ENCODE measurements around the gene CTNNA3. TPM values are rescaled to one million over a fixed set of nuclear protein-coding genes. Genes with fewer than 3 reads are reported as not detected.

Gene CTNNA3
- total and polyA plus RNA-seq, 2 donors (not counting 3 experiments of a cell fraction or from before 2014, with no cell fraction given), result not detected

DNA sequence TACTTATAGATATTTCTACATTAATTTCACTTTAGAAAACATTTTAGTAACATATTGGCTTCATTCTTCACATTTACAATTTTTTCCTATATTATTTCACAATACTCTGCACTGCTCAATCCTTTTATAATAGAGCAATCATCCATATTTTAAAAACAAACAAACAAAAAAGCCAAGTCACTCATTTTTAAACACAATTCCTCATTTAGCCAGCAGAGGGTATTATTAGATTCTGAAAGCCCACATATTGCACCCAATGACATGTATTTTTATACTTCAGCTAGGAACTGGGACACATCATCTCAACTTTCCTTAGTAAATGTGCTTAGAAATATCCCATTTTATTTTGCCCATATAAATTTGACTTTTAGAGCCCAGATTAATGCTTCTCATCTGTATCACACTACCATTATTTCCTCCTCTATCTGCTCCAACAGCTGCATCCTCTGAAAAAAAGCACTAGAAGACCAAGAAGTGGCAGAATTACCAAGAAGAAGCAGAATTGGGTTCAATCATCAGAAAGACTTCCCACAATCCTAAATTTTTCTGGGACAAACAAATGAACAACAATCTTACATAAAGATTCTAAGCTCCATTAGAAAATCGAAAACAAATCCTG is 29.5 kb downstream of the CTNNA3 start:
- Histone ChIP-seq H3K4me1 (ENCODE audit: control insufficient read depth, extremely low read depth, insufficient read depth, low read length) (peaks cover 17% of the 10 kb centered on the region), H2AFZ (ENCODE audit: low read depth, low read length) (no peak overlapping the region), H3K36me3 (ENCODE audit: control insufficient read depth in 2 of 2, extremely low read depth in 1 of 2, insufficient read depth in 2 of 2, low read length in 2 of 2) (no peaks in the 10 kb centered on the region), H4K20me1 (replicated peaks; ENCODE audit: control insufficient read depth, extremely low read depth, insufficient read depth, low read length) (no peaks in the 10 kb centered on the region), H3K9ac (replicated peaks; ENCODE audit: extremely low read depth, insufficient read depth, low read length) (no peak overlapping the region), H3K9me1 (replicated peaks; ENCODE audit: control insufficient read depth, extremely low read depth, insufficient read depth, low read length) (no peaks in the 10 kb centered on the region), H3K27ac (ENCODE audit: insufficient read depth, low read depth, low read length) (peak overlapping the region; percentile 30), H3K79me2 (ENCODE audit: control insufficient read depth, insufficient read depth, low read length) (no peaks in the 10 kb centered on the region), H3K9me3 (replicated peaks; ENCODE audit: control insufficient read depth, insufficient read depth, low read length) (no peaks in the 10 kb centered on the region), H3K4me2 (ENCODE audit: insufficient read depth, low read length) (no peak overlapping the region), H3K4me3 (replicated peaks in 1 of 3; ENCODE audit: insufficient read depth in 1 of 3, low read depth in 1 of 3, low read length in 3 of 3) (no peak overlapping the region), H3K27me3 (ENCODE audit: control insufficient read depth in 2 of 2, insufficient read depth in 2 of 2, low read length in 2 of 2) (no peaks in the 10 kb centered on the region)
- ChIA-PET POLR2A (no interaction called here), CTCF (interaction anchor here (0.5 to 9.4 kb wide), 13 partner anchors 10 to 122 kb away, joined by 3 to 197 read pairs (median 3); partner anchors contain the start of gene CTNNA3)
- TF ChIP-seq, protein P1, sequence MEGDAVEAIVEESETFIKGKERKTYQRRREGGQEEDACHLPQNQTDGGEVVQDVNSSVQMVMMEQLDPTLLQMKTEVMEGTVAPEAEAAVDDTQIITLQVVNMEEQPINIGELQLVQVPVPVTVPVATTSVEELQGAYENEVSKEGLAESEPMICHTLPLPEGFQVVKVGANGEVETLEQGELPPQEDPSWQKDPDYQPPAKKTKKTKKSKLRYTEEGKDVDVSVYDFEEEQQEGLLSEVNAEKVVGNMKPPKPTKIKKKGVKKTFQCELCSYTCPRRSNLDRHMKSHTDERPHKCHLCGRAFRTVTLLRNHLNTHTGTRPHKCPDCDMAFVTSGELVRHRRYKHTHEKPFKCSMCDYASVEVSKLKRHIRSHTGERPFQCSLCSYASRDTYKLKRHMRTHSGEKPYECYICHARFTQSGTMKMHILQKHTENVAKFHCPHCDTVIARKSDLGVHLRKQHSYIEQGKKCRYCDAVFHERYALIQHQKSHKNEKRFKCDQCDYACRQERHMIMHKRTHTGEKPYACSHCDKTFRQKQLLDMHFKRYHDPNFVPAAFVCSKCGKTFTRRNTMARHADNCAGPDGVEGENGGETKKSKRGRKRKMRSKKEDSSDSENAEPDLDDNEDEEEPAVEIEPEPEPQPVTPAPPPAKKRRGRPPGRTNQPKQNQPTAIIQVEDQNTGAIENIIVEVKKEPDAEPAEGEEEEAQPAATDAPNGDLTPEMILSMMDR (IDR thresholded peaks at IDR 0.05; ENCODE audit: extremely low read depth in 1 of 2, insufficient read depth in 1 of 2, low read depth in 1 of 2, low read length in 2 of 2), result peak; percentile 17 to 36
- TF ChIP-seq MYC (IDR thresholded peaks at IDR 0.05; ENCODE audit: low read depth, low read length), result no peak
- FAIRE-seq, result peak; percentile 77
- intact Hi-C loops (cut with micrococcal nuclease), result loop anchor here (1.0 to 5.0 kb wide), 4 partner anchors 30 to 114 kb away; partner anchors contain the start of gene CTNNA3
- dilution Hi-C loops (cut with MboI; ENCODE audit: extremely low pct_ligation_motif_present, low sequenced_read_pairs), result no loop called here
- DNase-seq (ENCODE audit: low read depth, low spot score), result peak; percentile 61
- no TSS peak for BruUV-seq (replicated peaks)

DNA sequence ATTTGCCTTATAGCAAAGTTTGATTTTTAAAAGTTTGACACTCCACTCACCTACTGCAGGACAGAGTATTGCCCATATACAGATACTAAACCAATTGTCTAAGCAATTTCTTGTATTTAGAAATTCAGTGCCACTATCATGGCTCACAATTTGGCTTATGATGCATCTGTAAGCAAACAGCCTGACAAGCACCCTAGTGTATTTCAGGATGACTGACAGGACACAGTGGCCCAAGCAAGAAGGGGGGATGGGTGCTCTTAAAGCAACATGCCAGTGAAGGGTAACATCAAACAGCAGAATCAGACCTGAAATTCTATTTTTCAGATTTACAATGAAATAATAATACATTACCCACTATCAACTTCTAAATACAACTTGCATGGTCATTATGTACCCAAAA is 30.5 kb downstream of the CTNNA3 start:
- FAIRE-seq (no peak), DNase-seq (ENCODE audit: low read depth, low spot score) (no peak)
- CTCF ChIA-PET, result interaction anchor here (1.3 to 9.4 kb wide), 3 partner anchors 31 to 112 kb away, joined by 3 to 197 read pairs (median 32); partner anchors contain the start of gene CTNNA3
- H3K27ac ChIP-seq (ENCODE audit: insufficient read depth, low read depth, low read length), result no peak overlapping the region
- H3K4me1 ChIP-seq (ENCODE audit: control insufficient read depth, extremely low read depth, insufficient read depth, low read length), result peaks cover 12% of the 10 kb centered on the region
- TF ChIP-seq, protein P1 (IDR thresholded peaks at IDR 0.05; ENCODE audit: extremely low read depth in 1 of 2, insufficient read depth in 1 of 2, low read depth in 1 of 2, low read length in 2 of 2), result no peak
- no peak for TF ChIP-seq POLR2AphosphoS5 (IDR thresholded peaks at IDR 0.05; ENCODE audit: insufficient read depth, low read depth, low read length)
- POLR2A ChIA-PET, result no interaction called here
- H3K36me3 ChIP-seq (ENCODE audit: control insufficient read depth in 2 of 2, extremely low read depth in 1 of 2, insufficient read depth in 2 of 2, low read length in 2 of 2), result no peaks in the 10 kb centered on the region
- no peaks in the 10 kb centered on the region for H3K9me1 ChIP-seq (replicated peaks; ENCODE audit: control insufficient read depth, extremely low read depth, insufficient read depth, low read length)
- H4K20me1 ChIP-seq (replicated peaks; ENCODE audit: control insufficient read depth, extremely low read depth, insufficient read depth, low read length), result no peaks in the 10 kb centered on the region
- BruUV-seq (replicated peaks), result no TSS peak
- no peak overlapping the region for H3K9ac ChIP-seq (replicated peaks; ENCODE audit: extremely low read depth, insufficient read depth, low read length)
- H3K27me3 ChIP-seq (ENCODE audit: control insufficient read depth in 2 of 2, insufficient read depth in 2 of 2, low read length in 2 of 2), result no peaks in the 10 kb centered on the region
- H2AFZ ChIP-seq (ENCODE audit: low read depth, low read length), result no peak overlapping the region
- intact Hi-C loops (cut with micrococcal nuclease) (loop anchor here (5.0 kb wide), 1 partner anchor 58 kb away; no protein-coding TSS in a partner anchor), dilution Hi-C loops (cut with MboI; ENCODE audit: extremely low pct_ligation_motif_present, low sequenced_read_pairs) (no loop called here)
- H3K4me3 ChIP-seq (replicated peaks in 1 of 3; ENCODE audit: insufficient read depth in 1 of 3, low read depth in 1 of 3, low read length in 3 of 3), result no peak overlapping the region
- H3K9me3 ChIP-seq (replicated peaks; ENCODE audit: control insufficient read depth, insufficient read depth, low read length), result no peaks in the 10 kb centered on the region
- H3K4me2 ChIP-seq (ENCODE audit: insufficient read depth, low read length), result no peak overlapping the region
- no peaks in the 10 kb centered on the region for H3K79me2 ChIP-seq (ENCODE audit: control insufficient read depth, insufficient read depth, low read length)
